GM12875 (cell line): ENCODE data around the gene TLR7.
A peak's percentile ranks its signal among the peaks of the same experiment; 100 is the strongest.

ENCODE experiments used
- H3K4me3 ChIP-seq: one replicate; pipeline ENCODE4 v1.5.1; 2011; ENCODE audit warnings: low read depth, low read length, control low read depth
- CTCF ChIP-seq: IDR thresholded peaks from 2 replicates; pipeline ENCODE4 v1.5.1; 2011; ENCODE audit warnings: low read depth, mild to moderate bottlenecking, control low read depth, inconsistent platforms, low read length, moderate library complexity, borderline replicate concordance; ENCODE audit not compliant: insufficient read depth

Gene TLR7

GRCh38 chrX:12894074-12895030, 27.5 kb downstream of the TLR7 start:
- peak; percentile 78 for TF ChIP-seq CTCF
- H3K4me3 ChIP-seq, result no peak overlapping the region

GRCh38 chrX:12895866-12896265, 29.0 kb downstream of the TLR7 start:
- TF ChIP-seq CTCF, result no peak

GRCh38 chrX:12896935-12897334, 30.1 kb downstream of the TLR7 start:
- no peak for TF ChIP-seq CTCF
- H3K4me3 ChIP-seq, result no peak overlapping the region

More at GRCh38 chrX:12895866-12896265, 29.0 kb downstream of the TLR7 start:
- no peak overlapping the region for H3K4me3 ChIP-seq

GRCh38 chrX:12898073-12898472, 31.2 kb downstream of the TLR7 start:
- H3K4me3 ChIP-seq, result no peak overlapping the region
- TF ChIP-seq CTCF, result no peak

GRCh38 chrX:12899506-12899905, 32.6 kb downstream of the TLR7 start:
- no peak overlapping the region for H3K4me3 ChIP-seq
- TF ChIP-seq CTCF, result no peak

GRCh38 chrX:12901486-12901885, 34.6 kb downstream of the TLR7 start:
- H3K4me3 ChIP-seq, result no peak overlapping the region
- peak; percentile 69; the same call in 1 of the 2 replicates for TF ChIP-seq CTCF

GRCh38 chrX:12903646-12904045, 36.8 kb downstream of the TLR7 start:
- H3K4me3 ChIP-seq, result no peak overlapping the region
- no peak for TF ChIP-seq CTCF
